Liver (tissue), 9 donors: ENCODE measurements around the gene GJB5. TPM values are rescaled to one million over a fixed set of nuclear protein-coding genes. Genes with fewer than 3 reads are reported as not detected.

Experiments
- DNase-seq: peaks from one replicate; pipeline ENCODE4 v3.0.0-alpha.2; 2017; ENCODE audit warnings: low spot score
- H3K27ac ChIP-seq, 2 donors: one replicate each; pipeline ENCODE4 v1.7.0; 2013; ENCODE audit warnings: inconsistent platforms in 2 of 2, low read length in 2 of 2, control low read depth in 1 of 2, low read depth in 1 of 2, mild to moderate bottlenecking in 1 of 2
- H3K27me3 ChIP-seq, 4 donors: one replicate each; pipeline versions ENCODE4 v1.6.1 to v1.7.0; 2013; ENCODE audit warnings: low read length in 3 of 4, inconsistent platforms in 1 of 4, mild to moderate bottlenecking in 1 of 4, moderate library complexity in 1 of 4; ENCODE audit not compliant: control insufficient read depth in 4 of 4, insufficient read depth in 4 of 4
- H3K36me3 ChIP-seq, 4 donors: one replicate each; pipeline versions ENCODE4 v1.6.1 to v1.7.0; 2013; ENCODE audit warnings: low read length in 3 of 4, mild to moderate bottlenecking in 3 of 4, low read depth in 1 of 4, moderate library complexity in 1 of 4; ENCODE audit not compliant: control insufficient read depth in 4 of 4, insufficient read depth in 3 of 4
- H3K4me1 ChIP-seq, 4 donors: one replicate each; pipeline versions ENCODE4 v1.6.1 to v1.7.0; 2013; ENCODE audit warnings: low read length in 3 of 4, mild to moderate bottlenecking in 3 of 4, moderate library complexity in 1 of 4; ENCODE audit not compliant: control insufficient read depth in 4 of 4, insufficient read depth in 4 of 4
- H3K4me3 ChIP-seq, 3 donors: one replicate each; pipeline versions ENCODE4 v1.6.1 to v1.7.0; 2013; ENCODE audit warnings: low read length in 3 of 3, control low read depth in 1 of 3, low read depth in 1 of 3, mild to moderate bottlenecking in 1 of 3
- H3K9ac ChIP-seq, 2 donors: one replicate each; pipeline ENCODE4 v1.7.0; 2013; ENCODE audit warnings: low read length in 2 of 2, mild to moderate bottlenecking in 2 of 2, moderate library complexity in 2 of 2, control low read depth in 1 of 2, low read depth in 1 of 2
- H3K9me3 ChIP-seq, 4 donors: one replicate each; pipeline versions ENCODE4 v1.6.1 to v1.7.0; 2013; ENCODE audit warnings: low read length in 3 of 4; ENCODE audit not compliant: control insufficient read depth in 4 of 4
- ATF3 ChIP-seq: IDR thresholded peaks from 2 replicates; pipeline ENCODE4 v1.6.1; 2016; ENCODE audit warnings: antibody characterized with exemption
- CTCF ChIP-seq: fragments of 150-350 bp; IDR thresholded peaks from 2 replicates; pipeline ENCODE4 v1.5.1; 2017; ENCODE audit warnings: improper control_type of control experiment, low read depth, low read length; ENCODE audit not compliant: missing input control
- EGR1 ChIP-seq, 2 donors: IDR thresholded peaks; 2 replicates each; pipeline ENCODE4 v1.6.1; 2016 to 2018; ENCODE audit warnings: antibody characterized with exemption in 2 of 2, low read depth in 2 of 2
- FOXA1 ChIP-seq: IDR thresholded peaks from 2 replicates; pipeline ENCODE4 v1.6.1; 2016; ENCODE audit warnings: antibody characterized with exemption
- FOXA2 ChIP-seq: IDR thresholded peaks from 2 replicates; pipeline ENCODE4 v1.6.1; 2016; ENCODE audit warnings: antibody characterized with exemption
- GABPA ChIP-seq, 2 donors: IDR thresholded peaks in 1 of 2; conservative IDR thresholded peaks in 1 of 2; 2 replicates each; pipeline ENCODE4 v1.6.1; 2016; ENCODE audit warnings: antibody characterized with exemption in 2 of 2, mild to moderate bottlenecking in 1 of 2, moderate library complexity in 1 of 2
- HNF4A ChIP-seq, 2 donors: conservative IDR thresholded peaks; 2 replicates each; pipeline ENCODE4 v1.6.1; 2016; ENCODE audit warnings: antibody characterized with exemption in 2 of 2, mild to moderate bottlenecking in 2 of 2
- JUND ChIP-seq, 2 donors: IDR thresholded peaks; 2 replicates each; pipeline ENCODE4 v1.6.1; 2016; ENCODE audit warnings: antibody characterized with exemption in 2 of 2
- MAX ChIP-seq: IDR thresholded peaks from 2 replicates; pipeline ENCODE4 v1.6.1; 2016; ENCODE audit warnings: antibody characterized with exemption
- NR2F2 ChIP-seq: IDR thresholded peaks from 2 replicates; pipeline ENCODE4 v1.6.1; 2016; ENCODE audit warnings: antibody characterized with exemption
- RAD21 ChIP-seq, 2 donors: IDR thresholded peaks; 2 replicates each; pipeline ENCODE4 v1.6.1; 2016; ENCODE audit warnings: antibody characterized with exemption in 2 of 2, mild to moderate bottlenecking in 2 of 2
- REST ChIP-seq: IDR thresholded peaks from 2 replicates; pipeline ENCODE4 v1.6.1; 2016; ENCODE audit warnings: antibody characterized with exemption, mild to moderate bottlenecking
- RXRA ChIP-seq, 2 donors: IDR thresholded peaks; 2 replicates each; pipeline ENCODE4 v1.6.1; 2017 to 2018; ENCODE audit warnings: antibody characterized with exemption in 2 of 2, mild to moderate bottlenecking in 1 of 2
- SP1 ChIP-seq: IDR thresholded peaks from 2 replicates; pipeline ENCODE4 v1.6.1; 2018; ENCODE audit warnings: antibody characterized with exemption, mild to moderate bottlenecking
- TAF1 ChIP-seq: conservative IDR thresholded peaks from 2 replicates; pipeline ENCODE4 v1.6.1; 2016; ENCODE audit warnings: antibody characterized with exemption, mild to moderate bottlenecking
- YY1 ChIP-seq: IDR thresholded peaks from 2 replicates; pipeline ENCODE4 v1.6.1; 2016; ENCODE audit warnings: antibody characterized with exemption, mild to moderate bottlenecking
- ZBTB33 ChIP-seq: IDR thresholded peaks from 2 replicates; pipeline ENCODE4 v1.6.1; 2016; ENCODE audit warnings: antibody characterized with exemption
- WGBS: extraction: QIAGEN DNeasy Blood & Tissue Kit; methylation state at CpG from one replicate; pipeline ENCODE4 v1.1.7; 2013; 5-methylcytosine and 5-hydroxymethylcytosine counted together
- polyA plus RNA-seq, 2 donors: library from polyadenylated mRNA; stranded (reverse) in 1 of 2; unstranded in 1 of 2; fragments of 200-250 nt in 1 of 2; fragments of >200 nt in 1 of 2; fragmentation: Nextera tagmentation in 1 of 2; extraction: Ambion mirVana in 1 of 2; gene quantifications; one replicate each; pipeline versions ENCODE4 v1.2.1 to v1.2.3, GENCODE V29; 2013 to 2015
- total RNA-seq, 2 donors: library from RNA; depleted of rRNA; stranded (reverse); fragments of >200 nt; gene quantifications; one replicate each; pipeline ENCODE4 v1.2.3, GENCODE V29; 2014
- donor health status: healthy.
- donor health status: healthy.
- donor health status: healthy.
- donor health status: healthy.
- donor health status: healthy.

Gene GJB5
- total and polyA plus RNA-seq, 4 donors: not detected

- no peak for DNase-seq
- Histone ChIP-seq H3K4me1 (no peaks in the 10 kb centered on the region), H3K4me3 (no peak overlapping the region), H3K27ac (no peak overlapping the region), H3K9ac (no peak overlapping the region), H3K9me3 (no peaks in the 10 kb centered on the region), H3K27me3 (no peaks in the 10 kb centered on the region), H3K36me3 (no peaks in the 10 kb centered on the region)
- WGBS: 94% methylated on average over 6 of the region's 6 CpGs
- TF ChIP-seq TAF1 (no peak), MAX (no peak), REST (no peak), FOXA2 (no peak), HNF4A (conservative IDR thresholded peaks at IDR 0.05) (no peak), ATF3 (no peak), ZBTB33 (no peak), RAD21 (IDR thresholded peaks at IDR 0.05) (no peak), CTCF (no peak), JUND (IDR thresholded peaks at IDR 0.05) (no peak), RXRA (IDR thresholded peaks at IDR 0.05) (no peak), GABPA (IDR thresholded peaks at IDR 0.05 in 1 of 2, conservative IDR thresholded peaks at IDR 0.05 in 1 of 2) (no peak), FOXA1 (no peak), YY1 (no peak), SP1 (no peak), EGR1 (IDR thresholded peaks at IDR 0.05; ENCODE audit: low read depth in 2 of 2) (no peak), NR2F2 (no peak)
Observed at GRCh38 chr1:34755961-34756360, 1.1 kb downstream of the GJB5 start.

GRCh38 chr1:34757386-34757785 lies 2.5 kb downstream of the GJB5 start:
- no peaks in the 10 kb centered on the region for H3K36me3 ChIP-seq
- no peaks in the 10 kb centered on the region for H3K4me1 ChIP-seq
- 93% methylated on average over 21 of the region's 21 CpGs for WGBS
- H3K27me3 ChIP-seq: no peaks in the 10 kb centered on the region
- no peak overlapping the region for H3K9ac ChIP-seq
- DNase-seq: no peak
- no peaks in the 10 kb centered on the region for H3K9me3 ChIP-seq
- H3K27ac ChIP-seq: no peak overlapping the region
- no peak overlapping the region for H3K4me3 ChIP-seq
- no peak for TF ChIP-seq RXRA (IDR thresholded peaks at IDR 0.05)
- no peak for TF ChIP-seq CTCF
- no peak for TF ChIP-seq MAX
- TF ChIP-seq GABPA (IDR thresholded peaks at IDR 0.05 in 1 of 2, conservative IDR thresholded peaks at IDR 0.05 in 1 of 2): no peak
- TF ChIP-seq ZBTB33: no peak
- no peak for TF ChIP-seq FOXA1
